Ascending aorta (tissue), 2 donors: ENCODE measurements around the gene NEXN. TPM values are rescaled to one million over a fixed set of nuclear protein-coding genes. Genes with fewer than 3 reads are reported as not detected.

Experiments
- DNase-seq, 2 donors: peaks; one replicate each; pipeline ENCODE4 v3.0.0-alpha.2; 2019; ENCODE audit warnings: low spot score in 2 of 2
- H3K27ac ChIP-seq, 2 donors: fragments of 200-600 bp; sonication (generic); one replicate each; pipeline ENCODE4 v1.5.1; 2016 to 2017; ENCODE audit warnings: mild to moderate bottlenecking in 1 of 2
- H3K27me3 ChIP-seq: fragments of 200-600 bp; sonication (generic); one replicate; pipeline ENCODE4 v1.5.1; 2017
- H3K36me3 ChIP-seq, 2 donors: fragments of 200-600 bp; sonication (generic); one replicate each; pipeline ENCODE4 v1.5.1; 2016
- H3K4me1 ChIP-seq, 2 donors: fragments of 200-600 bp; sonication (generic); one replicate each; pipeline ENCODE4 v1.5.1; 2016 to 2017; ENCODE audit warnings: mild to moderate bottlenecking in 1 of 2
- H3K4me3 ChIP-seq, 2 donors: fragments of 200-600 bp; sonication (generic); one replicate each; pipeline ENCODE4 v1.5.1; 2016 to 2017; ENCODE audit warnings: mild to moderate bottlenecking in 1 of 2
- H3K9me3 ChIP-seq, 2 donors: fragments of 200-600 bp; sonication (generic); one replicate each; pipeline ENCODE4 v1.5.1; 2016
- CTCF ChIP-seq, 3 experiments: fragments of 200-600 bp in 2 of 3; fragments of 450-650 bp in 1 of 3; sonication (generic) in 2 of 3; IDR thresholded peaks; one replicate each; pipeline ENCODE4 v1.5.1; 2016 to 2019; ENCODE audit warnings: antibody characterized with exemption in 3 of 3, mild to moderate bottlenecking in 1 of 3, moderate library complexity in 1 of 3
- intact Hi-C: fragments of 100-400 bp; cut with DNase I; formaldehyde crosslinking; loops from one replicate; pipeline ENCODE4 v1.15.1; 2023
- total RNA-seq: library from RNA; depleted of rRNA; stranded (reverse); fragments of >200 nt; gene quantifications from one replicate; pipeline ENCODE4 v1.1.0, GENCODE V29; 2016

Gene NEXN
- total RNA-seq, 1 donor from 2014 or later: 38.2 TPM

DNA sequence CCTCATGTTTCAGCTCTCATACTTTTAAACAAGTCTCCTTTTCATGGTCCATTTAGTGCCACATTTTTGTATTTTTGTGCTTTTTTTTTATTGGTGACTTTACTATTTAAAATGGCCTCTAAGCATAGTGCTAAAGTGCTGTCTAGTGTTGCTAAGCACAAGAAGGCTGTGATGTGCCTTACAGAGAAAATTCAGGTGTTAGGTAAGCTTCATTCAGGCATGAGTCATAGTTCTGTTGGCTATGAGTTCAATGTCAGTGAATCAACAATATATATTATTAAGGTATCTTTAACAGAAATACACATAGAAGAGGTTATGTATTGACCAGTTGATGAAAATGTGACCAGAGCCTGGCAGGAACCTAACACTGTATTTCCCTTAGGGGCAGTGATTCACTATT, 103.2 kb downstream of the NEXN start:
- H3K4me3 ChIP-seq: no peak overlapping the region
- TF ChIP-seq CTCF (IDR thresholded peaks at IDR 0.05): no peak
- H3K36me3 ChIP-seq: peaks cover 0 to 2% of the 10 kb centered on the region in 2 donors
- H3K27ac ChIP-seq: no peak overlapping the region
- H3K9me3 ChIP-seq: no peaks in the 10 kb centered on the region
- no peak for DNase-seq
- intact Hi-C loops: no loop called here
- H3K27me3 ChIP-seq: no peaks in the 10 kb centered on the region
- H3K4me1 ChIP-seq: peaks cover 0 to 3% of the 10 kb centered on the region in 2 donors

Other genes starting within 250 kb of the NEXN start
- gene ZZZ3, start 206.0 kb upstream of the NEXN start, total RNA-seq: 55.6 TPM
- 28.6 TPM for gene USP33, start 128.8 kb upstream of the NEXN start, total RNA-seq
- 13.1 TPM for gene MIGA1, start 109.0 kb upstream of the NEXN start, total RNA-seq
- gene FUBP1, start 90.4 kb downstream of the NEXN start, total RNA-seq: 90.3 TPM
- gene DNAJB4, start 116.3 kb downstream of the NEXN start, total RNA-seq: 20.1 TPM
- gene GIPC2, start 157.3 kb downstream of the NEXN start, total RNA-seq: 0.64 TPM